ENCODE measurements around the gene PLSCR4. TPM values are rescaled to one million over a fixed set of nuclear protein-coding genes. Genes with fewer than 3 reads are reported as not detected.

The PLSCR4 gene
- total and polyA plus RNA-seq, 2 of the 8 experiments (the other 6 are each of a cell fraction or from before 2014, with no cell fraction given), result 1.8 to 2.9 TPM

- ChIA-PET CTCF (ENCODE audit: partially characterized antibody) (interaction anchor here (1.0 to 3.3 kb wide), 3 partner anchors 11 to 108 kb away, joined by 3 to 12 read pairs (median 6); partner anchors contain the start of gene PLOD2), POLR2A (ENCODE audit: partially characterized antibody) (no interaction called here)
- Histone ChIP-seq H3K56ac (replicated peaks; ENCODE audit: insufficient read length, low read depth, low read length) (no peak overlapping the region), H4K5ac (ENCODE audit: insufficient read length, low read depth, low read length) (no peak overlapping the region), H3K9me3 (ENCODE audit: insufficient read depth in 2 of 2, low read depth in 1 of 2, low read length in 1 of 2) (no peaks in the 10 kb centered on the region), H3K79me2 (ENCODE audit: control insufficient read depth in 1 of 2, insufficient read depth in 2 of 2, low read length in 2 of 2) (no peaks in the 10 kb centered on the region), H3K4me3 (ENCODE audit: extremely low read depth in 1 of 4, insufficient read depth in 2 of 4, low read depth in 3 of 4, low read length in 4 of 4) (no peak overlapping the region), H3K23ac (ENCODE audit: insufficient read length) (no peak overlapping the region), H2BK15ac (ENCODE audit: low read length) (no peak overlapping the region), H3K4me2 (ENCODE audit: insufficient read depth in 1 of 2, low read depth in 2 of 2, low read length in 2 of 2) (no peak overlapping the region), H4K20me1 (replicated peaks in 1 of 2; ENCODE audit: control insufficient read depth in 1 of 2, insufficient read depth in 2 of 2, low read length in 2 of 2) (no peaks in the 10 kb centered on the region), H2BK5ac (ENCODE audit: low read depth, low read length) (no peak overlapping the region), H2BK20ac (ENCODE audit: low read length) (no peak overlapping the region), H3K4me1 (replicated peaks in 1 of 4; ENCODE audit: control insufficient read depth in 3 of 4, insufficient read depth in 4 of 4, low read length in 3 of 4) (no peaks in the 10 kb centered on the region), H2AK5ac (ENCODE audit: low read depth, low read length) (no peak overlapping the region), H3K23me2 (ENCODE audit: low read depth, low read length) (no peaks in the 10 kb centered on the region), H3K4ac (replicated peaks; ENCODE audit: insufficient read length, low read depth, low read length) (no peak overlapping the region), H3K14ac (ENCODE audit: insufficient read length) (no peak overlapping the region), H3K18ac (ENCODE audit: extremely low read depth, low read length) (no peak overlapping the region), H3K9ac (replicated peaks in 1 of 4; ENCODE audit: extremely low read depth in 1 of 4, low read depth in 3 of 4, low read length in 3 of 4) (no peak overlapping the region), H2BK12ac (ENCODE audit: low read depth, low read length) (no peak overlapping the region), H3K27ac (ENCODE audit: low read depth, low read length) (no peak overlapping the region), H3K27me3 (replicated peaks in 1 of 4; ENCODE audit: control insufficient read depth in 3 of 4, extremely low read depth in 1 of 4, insufficient read depth in 3 of 4, low read length in 3 of 4) (no peaks in the 10 kb centered on the region), H2AFZ (ENCODE audit: low read length) (no peak overlapping the region), H4K91ac (replicated peaks; ENCODE audit: insufficient read length, low read length) (no peak overlapping the region), H2BK120ac (replicated peaks; ENCODE audit: low read depth, low read length) (no peak overlapping the region), H3K79me1 (ENCODE audit: low read depth, low read length) (no peaks in the 10 kb centered on the region), H3K36me3 (ENCODE audit: control insufficient read depth in 2 of 4, insufficient read depth in 4 of 4, low read length in 3 of 4) (no peaks in the 10 kb centered on the region), H4K8ac (ENCODE audit: extremely low read depth, insufficient read depth, low read length) (no peak overlapping the region)
- DNase-seq (ENCODE audit: low read depth in 1 of 2, low spot score in 2 of 2), result no peak
- no peak for FAIRE-seq
- 77% methylated on average over 1 of the region's 1 CpG; no CpG with 5 or more reads in 1 of the 2 experiments for WGBS, 2 experiments (ENCODE audit: extremely low coverage in 1 of 2, insufficient coverage in 1 of 2, insufficient read length in 1 of 2, insufficient replicate concordance in 2 of 2, low coverage in 1 of 2, low lambda C conversion rate in 2 of 2, missing lambda C conversion rate in 1 of 2)
- no peak for TF ChIP-seq RFX5 (IDR thresholded peaks at IDR 0.05; ENCODE audit: borderline replicate concordance, low read depth, low read length)
- TF ChIP-seq ATF2 (IDR thresholded peaks at IDR 0.05; ENCODE audit: low read length), result no peak
- no peak for TF ChIP-seq TAF7 (optimal IDR thresholded peaks at IDR 0.05; ENCODE audit: borderline replicate concordance, low read depth, low read length)
- TF ChIP-seq SAP30 (IDR thresholded peaks at IDR 0.05; ENCODE audit: insufficient read depth, insufficient replicate concordance, low read length), result no peak
- no peak for TF ChIP-seq RAD21 (IDR thresholded peaks at IDR 0.05 in 1 of 2, conservative IDR thresholded peaks at IDR 0.05 in 1 of 2; ENCODE audit: low read depth in 2 of 2, low read length in 2 of 2)
- TF ChIP-seq KDM5A (IDR thresholded peaks at IDR 0.05; ENCODE audit: low read length), result no peak
- no peak for TF ChIP-seq GTF2F1 (IDR thresholded peaks at IDR 0.05; ENCODE audit: borderline replicate concordance, low read depth, low read length)
- TF ChIP-seq CTBP2 (IDR thresholded peaks at IDR 0.05; ENCODE audit: borderline replicate concordance, insufficient read depth, insufficient read length, low read length), result no peak
- TF ChIP-seq EP300 (IDR thresholded peaks at IDR 0.05; ENCODE audit: borderline replicate concordance in 1 of 2, low read depth in 2 of 2, low read length in 2 of 2), result no peak
- no peak for TF ChIP-seq TCF12 (IDR thresholded peaks at IDR 0.05; ENCODE audit: low read depth, low read length)
- TF ChIP-seq FOSL1 (IDR thresholded peaks at IDR 0.05; ENCODE audit: insufficient read depth, low read depth, low read length), result no peak
These were observed 78.3 kb downstream of the PLSCR4 start for GRCh38 chr3:146172586-146172985.
